HEK293T (cell line): Measurements from ENCODE around the gene DNER.

Source experiments
- CTCF ChIA-PET: fragments of 350-600 bp; formaldehyde crosslinking; extraction: SDS; loops from one replicate; lab custom pipeline; 2021; ENCODE audit warnings: antibody characterized with exemption, inconsistent platforms; lab: Yijun Ruan, JAX
- POLR2A ChIA-PET: fragments of 350-600 bp; formaldehyde crosslinking; extraction: SDS; loops from one replicate; lab custom pipeline; 2020; ENCODE audit warnings: antibody characterized with exemption, inconsistent platforms; lab: Yijun Ruan, JAX
- DNase-seq: peaks from one replicate; pipeline ENCODE4 v3.0.0; 2012; ENCODE audit warnings: mixed read lengths; ENCODE audit errors: extremely low spot score
- ARNT ChIP-seq: fragments of 450-650 bp; IDR thresholded peaks from 2 replicates; pipeline ENCODE4 v1.6.1; 2017; ENCODE audit warnings: mild to moderate bottlenecking
- BHLHE40 ChIP-seq: fragments of 450-650 bp; IDR thresholded peaks from 2 replicates; pipeline ENCODE4 v1.6.1; 2016; ENCODE audit warnings: mild to moderate bottlenecking, moderate library complexity, borderline replicate concordance
- CTBP1 ChIP-seq: fragments of 450-650 bp; IDR thresholded peaks from 2 replicates; pipeline ENCODE4 v1.6.1; 2016; ENCODE audit warnings: borderline replicate concordance
- ELF4 ChIP-seq: fragments of 450-650 bp; IDR thresholded peaks from 2 replicates; pipeline ENCODE4 v1.6.1; 2017; ENCODE audit warnings: antibody characterized with exemption
- FOXA1 ChIP-seq: fragments of 450-650 bp; IDR thresholded peaks from 2 replicates; pipeline ENCODE4 v1.6.1; 2016; ENCODE audit warnings: mild to moderate bottlenecking
- FOXK2 ChIP-seq: fragments of 450-650 bp; IDR thresholded peaks from 2 replicates; pipeline ENCODE4 v1.6.1; 2016; ENCODE audit warnings: mild to moderate bottlenecking
- FOXM1 ChIP-seq: fragments of 450-650 bp; IDR thresholded peaks from 2 replicates; pipeline ENCODE4 v1.6.1; 2017; ENCODE audit warnings: mild to moderate bottlenecking, borderline replicate concordance
- HDGF ChIP-seq: fragments of 450-650 bp; IDR thresholded peaks from 2 replicates; pipeline ENCODE4 v1.6.1; 2017; ENCODE audit warnings: antibody characterized with exemption, borderline replicate concordance
- L3MBTL2 ChIP-seq: fragments of 450-650 bp; conservative IDR thresholded peaks from 2 replicates; pipeline ENCODE4 v1.6.1; 2016; ENCODE audit warnings: mild to moderate bottlenecking
- LEF1 ChIP-seq: fragments of 450-650 bp; IDR thresholded peaks from 2 replicates; pipeline ENCODE4 v1.6.1; 2017; ENCODE audit warnings: mild to moderate bottlenecking, borderline replicate concordance
- NFRKB ChIP-seq: fragments of 450-650 bp; IDR thresholded peaks from 2 replicates; pipeline ENCODE4 v1.6.1; 2016; ENCODE audit warnings: mild to moderate bottlenecking, moderate library complexity
- PKNOX1 ChIP-seq: fragments of 450-650 bp; IDR thresholded peaks from 2 replicates; pipeline ENCODE4 v1.6.1; 2016
- SP1 ChIP-seq: fragments of 450-650 bp; IDR thresholded peaks from 2 replicates; pipeline ENCODE4 v1.6.1; 2017
- SUZ12 ChIP-seq: fragments of 450-650 bp; IDR thresholded peaks from 2 replicates; pipeline ENCODE4 v1.6.1; 2016; ENCODE audit warnings: mild to moderate bottlenecking
- TARDBP ChIP-seq: fragments of 450-650 bp; IDR thresholded peaks from 2 replicates; pipeline ENCODE4 v1.6.1; 2016
- ZNF384 ChIP-seq: fragments of 450-650 bp; IDR thresholded peaks from 2 replicates; pipeline ENCODE4 v1.6.1; 2016

DNER gene

GRCh38 chr2:229718057-229718456 lies 3.7 kb upstream of the DNER start:
- ChIA-PET POLR2A (no interaction called here), CTCF (interaction anchor here (0.5 kb wide), 1 partner anchor 675 kb away, joined by 4 read pairs; no protein-coding TSS in a partner anchor)
- DNase-seq = no peak
- TF ChIP-seq ARNT = no peak
- no peak for TF ChIP-seq HDGF
- no peak for TF ChIP-seq SP1
- no peak for TF ChIP-seq NFRKB
- TF ChIP-seq TARDBP = no peak
- no peak for TF ChIP-seq CTBP1
- TF ChIP-seq L3MBTL2 = no peak
- no peak for TF ChIP-seq ELF4

GRCh38 chr2:229715895-229716507 lies 1.6 kb upstream of the DNER start:
- TF ChIP-seq ARNT (no peak), CTBP1 (no peak), SUZ12 (no peak), FOXA1 (no peak), ELF4 (no peak), LEF1 (no peak), HDGF (no peak), L3MBTL2 (no peak), PKNOX1 (no peak), NFRKB (no peak), ZNF384 (no peak), FOXM1 (no peak), BHLHE40 (no peak)
- ChIA-PET POLR2A (no interaction called here), CTCF (no interaction called here)
- peak; percentile 30 for DNase-seq

GRCh38 chr2:229714736-229715541 lies 584 bp upstream of the DNER start:
- no peak for TF ChIP-seq CTBP1
- no peak for TF ChIP-seq FOXA1
- no peak for TF ChIP-seq L3MBTL2
- no peak for TF ChIP-seq HDGF
- TF ChIP-seq ELF4 = no peak
- TF ChIP-seq SUZ12 = no peak
- no peak for TF ChIP-seq FOXM1
- no peak for TF ChIP-seq FOXK2
- TF ChIP-seq LEF1 = no peak
- no peak for TF ChIP-seq TARDBP
- TF ChIP-seq NFRKB = no peak
- no peak for TF ChIP-seq BHLHE40
- no peak for TF ChIP-seq SP1
- no peak for TF ChIP-seq ZNF384
- no peak for TF ChIP-seq PKNOX1
- no peak for TF ChIP-seq ARNT
- CTCF ChIA-PET = no interaction called here
- peak; percentile 55 for DNase-seq
- POLR2A ChIA-PET = no interaction called here

GRCh38 chr2:229713371-229714079 lies 830 bp downstream of the DNER start:
- ChIA-PET POLR2A (no interaction called here), CTCF (no interaction called here)
- peak; percentile 16 for DNase-seq
- TF ChIP-seq SP1 (no peak), ARNT (no peak), NFRKB (no peak), SUZ12 (no peak), ZNF384 (no peak), CTBP1 (no peak), FOXM1 (no peak), LEF1 (no peak)

- CTCF ChIA-PET = no interaction called here
- POLR2A ChIA-PET = no interaction called here
- DNase-seq = no peak
- TF ChIP-seq FOXK2 = no peak
- no peak for TF ChIP-seq ARNT
- no peak for TF ChIP-seq LEF1
- TF ChIP-seq CTBP1 = no peak
- TF ChIP-seq PKNOX1 = no peak
- no peak for TF ChIP-seq ELF4
- no peak for TF ChIP-seq FOXM1
- no peak for TF ChIP-seq L3MBTL2
- no peak for TF ChIP-seq HDGF
- no peak for TF ChIP-seq SUZ12
- no peak for TF ChIP-seq BHLHE40
- TF ChIP-seq NFRKB = no peak
- no peak for TF ChIP-seq ZNF384
- TF ChIP-seq TARDBP = no peak
- no peak for TF ChIP-seq FOXA1
These were observed 2.2 kb downstream of the DNER start for GRCh38 chr2:229712136-229712535.
